ENCODE results near the gene SND1.

DNA sequence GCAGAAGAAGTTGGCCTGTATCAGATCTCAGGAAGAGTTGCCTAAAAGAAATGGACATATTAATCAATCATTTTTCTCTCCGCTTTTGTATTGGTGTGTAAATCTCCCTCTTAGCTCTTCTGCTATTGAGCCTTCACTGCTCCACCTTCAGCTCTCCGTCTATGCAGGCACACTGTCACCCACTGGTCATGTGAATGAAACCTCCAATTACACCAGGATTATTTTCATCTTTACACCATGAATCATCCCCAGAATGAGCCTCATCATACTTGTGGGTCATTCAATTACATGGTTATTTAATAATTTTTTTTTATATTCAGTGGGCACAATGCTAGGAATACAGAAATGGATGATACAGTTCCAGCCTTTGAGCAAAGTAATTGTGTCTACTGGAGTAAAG lies 286.6 kb downstream of the SND1 start:
- TF ChIP-seq, protein P1, sequence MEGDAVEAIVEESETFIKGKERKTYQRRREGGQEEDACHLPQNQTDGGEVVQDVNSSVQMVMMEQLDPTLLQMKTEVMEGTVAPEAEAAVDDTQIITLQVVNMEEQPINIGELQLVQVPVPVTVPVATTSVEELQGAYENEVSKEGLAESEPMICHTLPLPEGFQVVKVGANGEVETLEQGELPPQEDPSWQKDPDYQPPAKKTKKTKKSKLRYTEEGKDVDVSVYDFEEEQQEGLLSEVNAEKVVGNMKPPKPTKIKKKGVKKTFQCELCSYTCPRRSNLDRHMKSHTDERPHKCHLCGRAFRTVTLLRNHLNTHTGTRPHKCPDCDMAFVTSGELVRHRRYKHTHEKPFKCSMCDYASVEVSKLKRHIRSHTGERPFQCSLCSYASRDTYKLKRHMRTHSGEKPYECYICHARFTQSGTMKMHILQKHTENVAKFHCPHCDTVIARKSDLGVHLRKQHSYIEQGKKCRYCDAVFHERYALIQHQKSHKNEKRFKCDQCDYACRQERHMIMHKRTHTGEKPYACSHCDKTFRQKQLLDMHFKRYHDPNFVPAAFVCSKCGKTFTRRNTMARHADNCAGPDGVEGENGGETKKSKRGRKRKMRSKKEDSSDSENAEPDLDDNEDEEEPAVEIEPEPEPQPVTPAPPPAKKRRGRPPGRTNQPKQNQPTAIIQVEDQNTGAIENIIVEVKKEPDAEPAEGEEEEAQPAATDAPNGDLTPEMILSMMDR (IDR thresholded peaks at IDR 0.05; ENCODE audit: insufficient read depth, low read length, poor library complexity, severe bottlenecking): no peak
- TF ChIP-seq EZH2phosphoT487 (conservative IDR thresholded peaks at IDR 0.05; ENCODE audit: low read length): no peak

All from SU-DHL-6 (cell line).